SJSA1 (cell line): ENCODE results near the gene PSME3IP1. TPM values are rescaled to one million over a fixed set of nuclear protein-coding genes. Genes with fewer than 3 reads are reported as not detected.
"Not testable (repeated sequence)": the region's sequence is repeated elsewhere in the genome, so short reads cannot be mapped to it uniquely, and the experiment has no call there.

ENCODE experiments used
- DNase-seq, 2 experiments: peaks; one replicate each; pipeline ENCODE4 v3.0.0-alpha.2; 2015 to 2020; ENCODE audit warnings: low spot score in 2 of 2, low read depth in 1 of 2
- H3K27ac ChIP-seq: fragments of 250-450 bp; sonication (Bioruptor Pico); 2 replicates; pipeline ENCODE4 v1.5.1; 2020; ENCODE audit warnings: mild to moderate bottlenecking, moderate library complexity
- H3K27me3 ChIP-seq: fragments of 250-450 bp; sonication (Bioruptor Pico); replicated peaks from 2 replicates; pipeline ENCODE4 v1.5.1; 2020; ENCODE audit warnings: mild to moderate bottlenecking, moderate library complexity
- H3K36me3 ChIP-seq: fragments of 250-450 bp; sonication (Bioruptor Pico); 2 replicates; pipeline ENCODE4 v1.5.1; 2020; ENCODE audit warnings: mild to moderate bottlenecking
- H3K4me1 ChIP-seq: fragments of 250-450 bp; sonication (Bioruptor Pico); replicated peaks from 2 replicates; pipeline ENCODE4 v1.6.1; 2021; ENCODE audit warnings: mild to moderate bottlenecking
- H3K4me3 ChIP-seq: fragments of 250-450 bp; sonication (Bioruptor Pico); 2 replicates; pipeline ENCODE4 v1.5.1; 2020; ENCODE audit warnings: mild to moderate bottlenecking
- H3K9me3 ChIP-seq: fragments of 250-450 bp; sonication (Bioruptor Pico); replicated peaks from 2 replicates; pipeline ENCODE4 v1.5.1; 2020; ENCODE audit warnings: mild to moderate bottlenecking
- total RNA-seq: library from RNA; depleted of rRNA; stranded (reverse); fragments of >200 nt; shearing (Covaris generic); gene quantifications from 2 replicates; pipeline ENCODE4 v1.2.3, GENCODE V29; 2014; rRNA removed

The PSME3IP1 gene
- total RNA-seq, 1 experiment from 2014 or later, result 93.1 TPM

DNA sequence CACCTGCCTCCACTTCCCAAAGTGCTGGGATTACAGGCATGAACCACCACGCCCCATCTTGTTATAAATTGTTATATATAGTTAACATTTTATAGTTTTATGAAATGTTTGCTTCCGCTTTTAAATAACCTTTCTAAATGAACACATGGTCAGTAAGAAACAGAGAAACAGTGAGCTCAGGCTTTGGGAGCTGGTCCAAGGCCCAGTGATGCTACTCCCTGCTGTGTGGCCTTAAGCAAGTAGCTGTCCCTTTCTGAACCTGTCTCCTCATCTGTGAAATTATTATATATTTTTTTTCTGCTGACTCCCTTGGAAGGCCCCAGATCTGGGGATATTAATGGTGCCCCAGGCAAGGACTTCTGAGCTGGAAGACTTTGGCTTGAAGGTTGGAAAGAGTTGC is 74.4 kb downstream of the PSME3IP1 start:
- Histone ChIP-seq H3K4me3 (no peak overlapping the region), H3K36me3 (peaks cover under 1% of the 10 kb centered on the region), H3K9me3 (no peaks in the 10 kb centered on the region), H3K27ac (no peak overlapping the region), H3K27me3 (no peaks in the 10 kb centered on the region), H3K4me1 (0 out of 2 replicates have a peak, but pooled peaks cover 3% of the 10 kb centered on the region)
- DNase-seq, result no peak

GRCh38 chr16:57110937-57111336 is 74.9 kb downstream of the PSME3IP1 start:
- DNase-seq, result no peak
- Histone ChIP-seq H3K27ac (no peak overlapping the region), H3K4me3 (no peak overlapping the region), H3K4me1 (0 out of 2 replicates have a peak, but pooled peaks cover 3% of the 10 kb centered on the region), H3K36me3 (no peaks in the 10 kb centered on the region; the same call in 1 of the 2 replicates), H3K9me3 (no peaks in the 10 kb centered on the region), H3K27me3 (no peaks in the 10 kb centered on the region)

DNA sequence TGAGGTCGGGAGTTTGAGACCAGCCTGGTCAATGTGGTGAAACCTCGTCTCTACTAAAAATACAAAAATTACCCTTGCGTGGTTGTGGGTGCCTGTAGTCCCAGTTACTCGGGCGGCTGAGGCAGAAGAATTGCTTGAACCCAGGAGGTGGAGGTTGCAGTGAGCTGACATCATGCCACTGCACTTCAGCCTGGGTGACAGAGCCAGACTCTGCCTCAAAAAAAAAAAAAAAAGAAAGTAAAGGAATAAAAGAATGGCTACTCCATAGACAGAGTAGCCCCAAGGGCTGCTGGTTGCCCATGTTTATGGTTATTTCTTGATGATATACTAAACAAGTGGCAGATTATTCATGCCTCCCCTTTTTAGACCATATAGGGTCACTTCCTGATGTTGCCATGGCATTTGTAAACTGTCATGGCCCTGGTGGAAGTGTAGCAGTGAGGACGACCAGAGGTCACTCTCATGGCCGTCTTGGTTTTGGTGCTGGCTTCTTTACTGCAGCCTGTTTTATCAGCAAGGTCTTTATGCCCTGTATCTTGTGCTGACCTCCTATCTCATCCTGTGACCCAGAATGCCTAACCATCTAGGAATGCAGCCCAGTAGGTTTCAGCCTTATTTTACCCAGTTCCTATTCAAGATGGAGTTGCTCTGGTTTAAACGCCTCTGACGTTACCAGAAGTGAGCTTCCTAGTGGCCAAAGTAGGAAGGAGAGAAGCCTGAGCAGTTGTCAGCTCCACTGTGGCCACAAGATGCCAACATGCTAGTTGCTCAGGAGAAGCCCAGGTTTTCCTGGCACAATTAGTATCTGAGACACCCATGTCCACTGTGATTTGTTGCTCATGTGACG is 76.4 kb downstream of the PSME3IP1 start:
- not testable (repeated sequence) for H3K4me3 ChIP-seq

DNA sequence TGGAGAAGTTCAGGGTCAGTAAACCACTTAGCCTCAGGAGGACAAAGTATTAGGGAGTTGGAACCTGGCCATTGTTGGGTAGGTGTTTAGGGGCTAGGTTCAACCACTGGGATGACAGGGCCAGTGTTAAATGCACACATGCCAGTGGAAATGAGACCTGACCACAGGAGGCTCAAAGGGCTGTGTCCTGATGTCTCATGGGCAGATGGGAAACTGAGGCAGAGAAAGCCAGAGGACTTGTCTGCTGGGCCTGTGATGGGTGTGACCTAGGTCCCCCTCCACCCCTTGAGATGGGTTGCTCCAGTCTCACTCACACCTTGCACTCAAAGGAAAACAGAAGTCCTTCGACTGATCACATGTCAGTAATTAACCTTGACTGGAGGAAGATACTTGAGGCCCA is 77.4 kb downstream of the PSME3IP1 start:
- DNase-seq, result no peak
- Histone ChIP-seq H3K27ac (no peak overlapping the region), H3K9me3 (no peaks in the 10 kb centered on the region), H3K27me3 (no peaks in the 10 kb centered on the region), H3K4me3 (no peak overlapping the region), H3K4me1 (0 out of 2 replicates have a peak, but pooled peaks cover 3% of the 10 kb centered on the region), H3K36me3 (no peaks in the 10 kb centered on the region; the same call in 1 of the 2 replicates)

More for the DNA sequence above, 76.4 kb downstream of the PSME3IP1 start:
- H3K27me3 ChIP-seq, H3K9me3 ChIP-seq, DNase-seq, H3K4me1 ChIP-seq, H3K36me3 ChIP-seq, H3K27ac ChIP-seq: not testable (repeated sequence)

DNA sequence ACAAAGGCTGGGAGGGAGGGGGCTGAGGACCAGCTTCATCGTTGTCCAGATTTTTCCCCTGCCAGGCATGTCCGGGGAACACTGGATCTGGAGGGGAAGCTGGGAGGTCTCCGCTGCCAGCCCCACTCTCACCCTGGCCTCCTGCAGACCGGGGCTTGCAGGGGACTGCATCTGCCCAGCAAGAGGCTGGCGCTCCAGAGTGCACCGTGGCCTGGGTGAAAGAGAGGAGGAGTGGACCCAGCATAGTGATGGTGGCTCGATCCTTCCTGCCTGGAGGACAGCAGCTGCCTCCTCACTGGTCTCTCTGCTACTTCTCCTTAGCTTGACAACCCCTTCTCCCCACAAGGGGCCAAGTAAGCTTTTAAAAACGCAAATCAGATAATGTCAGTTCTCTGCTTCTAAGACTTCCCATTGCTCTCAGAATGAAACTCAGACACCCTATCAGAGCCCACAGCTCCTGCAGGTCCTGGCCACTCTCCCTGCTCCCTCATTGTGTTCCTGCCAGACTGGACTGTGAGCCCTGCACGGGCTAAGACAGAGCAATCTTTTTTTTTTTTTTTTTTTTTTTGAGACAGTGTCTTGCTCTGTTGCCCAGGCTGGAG is 78.4 kb downstream of the PSME3IP1 start:
- Histone ChIP-seq H3K27me3 (no peaks in the 10 kb centered on the region), H3K9me3 (no peaks in the 10 kb centered on the region), H3K4me3 (no peak overlapping the region), H3K27ac (no peak overlapping the region), H3K4me1 (0 out of 2 replicates have a peak, but pooled peaks cover 3% of the 10 kb centered on the region), H3K36me3 (no peaks in the 10 kb centered on the region)
- DNase-seq, result no peak

- H3K27ac ChIP-seq, result no peak overlapping the region
- no peak overlapping the region for H3K4me3 ChIP-seq
- DNase-seq, result no peak
- no peaks in the 10 kb centered on the region for H3K9me3 ChIP-seq
- no peaks in the 10 kb centered on the region for H3K36me3 ChIP-seq
- H3K27me3 ChIP-seq, result no peaks in the 10 kb centered on the region
- 0 out of 2 replicates have a peak, but pooled peaks cover 3% of the 10 kb centered on the region for H3K4me1 ChIP-seq
Observed at GRCh38 chr16:57106767-57107166, 79.1 kb downstream of the PSME3IP1 start.

- no peak for DNase-seq
- Histone ChIP-seq H3K27me3 (no peaks in the 10 kb centered on the region), H3K27ac (no peak overlapping the region), H3K9me3 (0 out of 2 replicates have a peak, but pooled peaks cover 2% of the 10 kb centered on the region), H3K4me3 (no peak overlapping the region), H3K4me1 (peaks cover 5% of the 10 kb centered on the region), H3K36me3 (peaks cover under 1% of the 10 kb centered on the region; the same call in 1 of the 2 replicates)
Observed at GRCh38 chr16:57105184-57105583, 80.7 kb downstream of the PSME3IP1 start.

DNA sequence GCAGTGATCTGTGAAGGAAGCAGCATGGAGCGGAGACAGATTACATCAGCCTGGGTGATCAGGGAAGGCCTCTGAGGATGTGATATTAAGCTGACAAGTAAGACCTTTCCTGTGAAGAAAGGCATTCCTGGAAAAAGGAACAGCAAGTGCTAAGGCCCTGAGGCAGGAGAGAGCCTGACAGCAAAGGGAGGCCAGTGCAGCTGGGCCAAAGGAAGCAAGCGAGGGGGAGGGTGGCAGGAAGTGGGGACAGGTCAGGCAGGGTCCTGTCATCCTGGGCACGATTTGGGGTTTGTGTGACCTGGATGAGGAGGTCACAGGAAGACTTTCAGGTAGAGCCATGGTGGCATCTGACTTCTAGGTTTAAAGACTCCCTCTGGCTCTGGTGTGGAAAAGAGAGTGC is 81.1 kb downstream of the PSME3IP1 start:
- H3K36me3 ChIP-seq, result peaks cover 3% of the 10 kb centered on the region; the same call in 1 of the 2 replicates
- peaks cover 10% of the 10 kb centered on the region for H3K4me1 ChIP-seq
- H3K4me3 ChIP-seq, result no peak overlapping the region
- H3K27ac ChIP-seq, result no peak overlapping the region
- DNase-seq, result no peak
- H3K9me3 ChIP-seq, result 0 out of 2 replicates have a peak, but pooled peaks cover 3% of the 10 kb centered on the region
- no peaks in the 10 kb centered on the region for H3K27me3 ChIP-seq

- Histone ChIP-seq H3K4me3 (no peak overlapping the region), H3K27ac (no peak overlapping the region), H3K4me1 (peaks cover 10% of the 10 kb centered on the region), H3K36me3 (peaks cover 3% of the 10 kb centered on the region; the same call in 1 of the 2 replicates), H3K9me3 (0 out of 2 replicates have a peak, but pooled peaks cover 3% of the 10 kb centered on the region), H3K27me3 (no peaks in the 10 kb centered on the region)
- DNase-seq, result no peak
Observed at GRCh38 chr16:57102888-57103851, 82.7 kb downstream of the PSME3IP1 start.

Other genes starting within 250 kb of the PSME3IP1 start
- gene CETP, start 224.1 kb downstream of the PSME3IP1 start, total RNA-seq, result 0.08 TPM in 1 of 2 replicates, not detected in the other
- gene NLRC5, start 196.5 kb downstream of the PSME3IP1 start, total RNA-seq, result 28.8 and 29.4 TPM in 2 replicates
- 20.0 and 35.8 TPM in 2 replicates for gene CPNE2, start 93.5 kb downstream of the PSME3IP1 start, total RNA-seq
- 13.9 and 40.2 TPM in 2 replicates for gene RSPRY1, start 290 bp upstream of the PSME3IP1 start, total RNA-seq
- gene ARL2BP, start 59.2 kb upstream of the PSME3IP1 start, total RNA-seq, result 115 and 118 TPM in 2 replicates
- gene PLLP, start 98.6 kb upstream of the PSME3IP1 start, total RNA-seq, result not detected in 2 replicates
- gene CCL22, start 172.7 kb upstream of the PSME3IP1 start, total RNA-seq, result not detected in 2 replicates
- gene CX3CL1, start 186.5 kb upstream of the PSME3IP1 start, total RNA-seq, result 0.18 and 0.38 TPM in 2 replicates
- not detected in 2 replicates for gene CCL17, start 218.7 kb upstream of the PSME3IP1 start, total RNA-seq